H4 (cell line): Measurements from ENCODE around the gene ZBTB46. TPM values are rescaled to one million over a fixed set of nuclear protein-coding genes. Genes with fewer than 3 reads are reported as not detected.

Experiments
- DNase-seq: peaks from one replicate; pipeline ENCODE4 v3.0.0-alpha.2; 2015; ENCODE audit warnings: low spot score
- total RNA-seq: library from RNA; depleted of rRNA; stranded (reverse); fragments of >200 nt; shearing (Covaris generic); gene quantifications from 2 replicates; pipeline ENCODE4 v1.2.3, GENCODE V29; 2014

ZBTB46 gene
- total RNA-seq, 1 experiment from 2014 or later = 0.68 TPM

DNA sequence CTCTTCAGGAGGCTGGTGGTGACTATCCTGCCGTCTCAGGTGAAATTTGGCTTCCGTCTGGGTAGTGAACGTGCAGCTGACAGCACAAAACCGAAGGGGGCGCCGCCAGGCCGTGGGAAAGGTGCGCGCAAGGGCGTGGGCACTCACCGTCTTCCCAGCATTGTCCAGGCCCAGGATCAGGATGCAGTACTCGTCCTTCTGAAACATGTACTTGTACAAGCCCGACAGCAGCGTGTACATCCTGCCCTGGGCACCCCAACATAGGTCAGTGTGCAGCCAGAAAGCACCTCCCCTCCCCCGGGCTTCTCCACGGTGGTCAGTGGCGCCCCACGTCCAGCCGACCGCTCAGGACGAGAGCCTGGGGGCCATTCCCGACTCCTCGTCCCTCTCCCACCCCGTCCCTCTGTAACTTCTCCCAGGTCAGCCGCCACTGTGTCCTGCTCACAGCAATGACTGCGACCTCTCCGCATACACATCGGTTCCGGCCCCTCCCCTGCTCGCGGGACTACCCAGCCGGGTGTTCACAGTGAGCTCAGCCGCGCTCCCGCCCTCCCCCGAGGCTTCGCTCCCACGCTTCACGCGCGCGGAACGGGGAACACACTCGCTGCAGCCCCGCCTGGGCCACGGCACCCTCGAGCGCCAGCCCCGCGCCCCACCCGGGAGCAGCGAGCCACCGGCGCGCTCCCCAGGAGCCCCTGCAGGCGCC lies 124.1 kb downstream of the ZBTB46 start:
- peak; percentile 5 for DNase-seq

GRCh38 chr20:63706027-63706695 lies 124.9 kb downstream of the ZBTB46 start:
- DNase-seq = no peak

DNA sequence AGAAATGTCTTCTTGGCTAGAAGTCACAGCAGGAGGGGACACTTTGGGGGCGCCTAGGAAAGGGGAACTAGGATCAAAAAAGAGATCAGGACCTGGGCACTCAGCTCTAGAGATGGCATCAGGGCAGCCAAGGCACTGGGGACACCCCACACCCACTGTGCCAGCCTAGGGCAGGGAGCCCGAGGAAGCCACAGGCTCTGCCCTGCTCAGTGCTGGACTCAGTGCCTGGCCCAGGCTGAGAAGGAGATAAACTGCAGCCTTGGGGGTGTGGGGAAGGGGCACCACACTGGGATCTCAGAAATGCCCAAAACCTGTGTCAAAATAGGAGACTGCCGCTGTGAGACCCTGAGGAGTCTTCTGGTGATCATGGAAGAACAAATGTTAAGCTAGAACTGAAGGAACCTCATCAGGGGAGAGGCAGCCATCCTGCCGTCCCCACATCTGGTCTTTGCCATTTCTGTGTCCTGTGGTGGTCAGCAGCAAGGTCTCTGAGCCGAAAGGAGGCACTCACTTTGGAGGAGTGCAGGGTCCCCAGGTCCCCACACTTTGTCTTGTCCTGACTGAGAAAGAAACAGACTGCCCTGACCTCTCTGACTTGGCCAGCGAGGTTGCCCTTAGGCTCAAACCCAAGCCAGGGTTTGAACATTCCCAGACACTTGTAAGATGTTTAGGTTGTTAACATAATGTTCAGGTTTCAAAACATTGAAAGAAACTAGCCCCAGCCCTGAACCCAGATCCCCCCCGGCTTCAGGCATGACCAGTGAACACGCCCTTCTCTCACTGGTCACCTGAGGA lies 125.6 kb downstream of the ZBTB46 start:
- DNase-seq = no peak

DNA sequence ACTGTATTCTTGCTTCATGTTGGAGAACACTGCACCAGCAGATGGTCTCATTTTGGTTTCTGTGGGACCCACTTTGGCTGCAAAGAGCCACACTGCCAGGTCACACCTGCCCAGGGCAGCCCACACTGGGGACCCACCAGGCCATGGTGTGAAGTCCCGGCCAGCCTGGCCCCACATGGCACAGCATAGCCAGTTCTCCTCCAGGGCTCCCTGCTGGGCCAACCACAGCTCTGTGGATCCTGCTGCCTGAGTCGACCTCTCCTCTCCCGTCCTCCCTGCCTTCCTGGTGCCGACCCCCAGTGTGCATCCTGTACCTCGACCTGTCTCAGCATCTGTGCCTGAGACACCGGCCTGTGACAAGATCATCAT lies 126.3 kb downstream of the ZBTB46 start:
- no peak for DNase-seq

- peak; percentile 2 for DNase-seq
Measured at GRCh38 chr20:63703976-63704748, 126.9 kb downstream of the ZBTB46 start.

GRCh38 chr20:63703471-63703975 lies 127.5 kb downstream of the ZBTB46 start:
- peak; percentile 5 for DNase-seq

GRCh38 chr20:63702751-63703470 lies 128.2 kb downstream of the ZBTB46 start:
- peak; percentile 6 for DNase-seq

DNA sequence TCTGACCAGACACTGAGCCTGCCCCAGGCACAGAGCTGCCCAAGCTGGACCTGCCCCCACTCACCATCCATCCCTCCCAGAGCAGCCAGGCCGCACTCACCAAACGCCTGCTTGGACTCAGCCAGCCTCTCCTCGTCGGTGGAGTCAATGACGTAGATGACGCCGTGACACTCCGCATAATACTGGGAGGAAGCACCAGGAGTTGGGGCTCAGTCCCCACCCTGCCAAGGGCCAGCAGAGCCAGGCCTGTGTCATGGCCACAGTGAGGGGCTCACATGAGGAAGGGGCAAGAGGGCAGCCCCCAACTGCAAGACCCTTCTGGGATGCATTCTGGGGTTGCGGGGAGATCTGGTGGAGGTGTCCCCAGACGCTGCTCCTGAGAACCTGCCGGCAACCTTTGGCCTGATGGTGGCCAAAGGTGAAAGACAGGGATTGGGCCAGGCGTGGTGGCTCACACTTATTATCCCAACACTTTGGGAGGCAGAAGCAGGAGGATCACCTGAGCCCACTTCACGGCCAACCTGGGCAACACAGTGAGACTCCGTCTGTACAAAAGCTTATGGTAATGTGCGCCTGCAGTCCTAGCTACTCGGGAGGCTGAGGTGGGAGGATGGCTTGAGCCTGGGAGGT lies 128.9 kb downstream of the ZBTB46 start:
- DNase-seq = no peak

DNA sequence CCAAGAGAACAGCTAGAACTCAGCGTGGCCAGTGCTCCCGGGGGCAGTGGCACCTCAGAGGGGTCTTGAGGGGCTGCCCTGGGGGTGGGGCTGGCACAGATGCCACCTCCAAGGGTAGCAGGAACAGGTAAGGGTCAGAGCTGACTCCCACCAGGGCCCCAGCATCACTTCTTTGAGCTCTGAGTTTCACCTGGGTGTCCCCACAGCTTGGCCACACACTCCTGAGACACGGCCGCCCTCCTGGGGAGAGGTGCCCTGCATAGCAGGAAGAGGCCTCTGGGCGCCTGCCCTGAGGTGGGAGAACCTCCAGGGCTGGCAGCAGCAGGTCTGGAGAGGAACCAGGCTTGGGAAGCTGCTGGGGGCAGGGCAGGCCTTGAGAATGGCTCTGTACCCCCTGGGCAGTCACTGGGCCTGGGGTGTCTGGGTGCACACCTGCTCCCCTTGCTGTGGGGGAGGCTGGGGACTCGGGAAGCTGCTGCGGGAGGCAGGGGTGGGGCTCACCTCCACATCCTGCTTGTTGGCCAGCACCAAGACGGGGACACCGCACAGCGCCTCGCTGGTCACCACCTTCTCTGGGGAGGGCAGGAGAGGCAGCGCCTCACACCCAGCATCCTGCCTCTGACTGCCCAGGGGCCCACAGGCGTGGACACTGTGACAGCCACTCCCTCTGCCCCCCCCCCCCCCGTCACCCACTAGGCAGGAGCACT lies 129.6 kb downstream of the ZBTB46 start:
- DNase-seq = no peak

DNA sequence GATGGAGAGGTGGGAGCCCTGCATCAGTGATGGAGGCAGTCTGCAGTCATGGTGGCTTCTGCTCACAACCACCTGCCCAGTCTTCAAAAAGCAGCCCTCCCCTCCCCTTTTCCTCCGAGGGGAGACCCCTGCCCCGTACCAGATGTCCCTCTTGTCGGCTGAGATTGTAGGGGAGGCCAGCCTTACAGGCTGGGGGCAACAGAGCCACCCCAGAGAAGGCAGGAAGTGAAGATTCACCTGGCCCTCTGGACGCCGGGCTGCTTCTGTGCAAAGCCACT lies 130.1 kb downstream of the ZBTB46 start:
- no peak for DNase-seq

DNA sequence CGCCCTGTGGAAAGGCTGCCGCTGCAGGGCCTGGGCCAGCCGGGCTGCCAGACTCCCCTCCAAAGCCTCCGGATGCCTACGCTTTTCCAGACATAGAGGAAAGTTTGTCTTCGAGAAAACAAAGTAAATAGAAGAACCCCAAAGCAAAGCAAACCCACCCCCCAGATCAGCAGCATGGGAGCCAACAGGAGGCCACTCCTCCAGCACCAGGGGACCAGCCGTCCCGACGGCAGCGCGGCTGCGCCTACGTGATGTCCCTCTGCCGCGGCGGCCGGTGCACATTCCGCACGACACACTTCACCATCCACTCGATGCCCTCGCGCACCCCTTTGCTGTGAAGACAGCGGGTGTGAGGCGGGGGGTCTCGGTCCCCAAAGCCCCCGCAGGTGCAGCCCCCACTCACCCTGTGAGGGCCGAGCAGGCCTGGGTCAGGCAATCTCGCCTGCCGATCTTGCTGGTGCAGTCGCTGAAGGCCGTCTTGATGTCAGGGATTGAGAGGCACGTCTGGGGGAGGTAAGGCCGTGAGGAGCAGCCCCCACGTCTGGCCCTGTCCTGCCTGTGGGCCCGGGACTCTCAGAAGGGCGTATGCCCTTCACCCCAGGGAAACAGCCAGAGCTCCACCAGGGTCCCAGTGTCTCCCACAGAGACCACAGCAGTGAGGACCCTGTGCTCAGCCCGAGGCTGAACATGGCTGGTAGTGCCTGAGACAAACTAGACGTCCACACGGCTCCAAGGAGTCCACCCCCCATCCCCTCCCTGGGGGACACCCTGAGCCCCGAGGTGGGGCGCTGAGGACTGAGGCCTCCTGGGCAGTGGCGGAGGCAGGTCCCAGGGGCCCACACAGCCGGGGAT lies 130.6 kb downstream of the ZBTB46 start:
- no peak for DNase-seq

DNA sequence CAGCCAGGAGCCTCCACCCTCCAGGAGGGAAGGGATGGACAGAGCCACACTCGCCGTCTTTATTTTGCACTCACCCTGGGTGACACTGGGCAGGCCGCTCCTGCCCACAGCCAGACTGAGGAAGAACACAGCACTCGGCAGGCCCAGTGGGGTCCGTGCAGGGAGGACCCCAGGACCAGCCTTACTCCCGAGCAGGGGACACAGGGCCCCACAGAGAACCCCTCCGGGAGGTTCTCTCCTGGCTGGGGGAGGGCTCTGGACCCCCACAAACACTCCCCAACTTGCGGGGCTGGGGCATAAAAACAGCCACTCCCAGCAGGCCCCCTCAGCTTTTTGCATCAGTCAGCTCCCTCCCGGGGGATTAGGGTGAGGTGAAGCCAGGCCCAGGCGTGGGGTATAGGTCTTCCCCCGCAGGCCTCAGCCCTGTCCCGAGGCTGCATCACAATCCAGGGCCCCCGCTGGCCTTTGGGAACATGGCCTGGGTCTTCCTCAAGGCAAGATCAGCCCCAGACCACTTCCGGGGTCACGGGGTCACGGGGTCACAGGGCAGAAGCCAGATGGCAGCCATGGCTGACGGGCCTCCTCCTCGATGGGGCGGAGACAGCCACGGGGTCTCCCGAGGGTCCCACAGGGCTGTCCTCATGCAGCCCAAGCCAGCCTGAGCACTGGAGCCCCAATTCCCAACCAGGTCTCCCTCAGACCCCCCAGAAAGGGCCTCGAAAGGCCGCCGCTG lies 131.4 kb downstream of the ZBTB46 start:
- DNase-seq = no peak

GRCh38 chr20:63698739-63699465 lies 132.2 kb downstream of the ZBTB46 start:
- peak; percentile 89 for DNase-seq

- DNase-seq = no peak
Measured at GRCh38 chr20:63697868-63698545, 133.1 kb downstream of the ZBTB46 start.

- DNase-seq = no peak
Measured at GRCh38 chr20:63697357-63697867, 133.7 kb downstream of the ZBTB46 start.

GRCh38 chr20:63696628-63697356 lies 134.3 kb downstream of the ZBTB46 start, which contains the start of gene TNFRSF6B:
TNFRSF6B (plus strand) TSS chr20:63696652; CDS start chr20:63696768, 116 bp downstream.
- no peak for DNase-seq
